A549 (cell line): Measurements from ENCODE around the gene CTNNBIP1. TPM values are rescaled to one million over a fixed set of nuclear protein-coding genes. Genes with fewer than 3 reads are reported as not detected.

ENCODE experiments used
- ATAC-seq, 2 experiments: fragments of 200-7000 bp in 1 of 2; fragments of >200 bp in 1 of 2; cut with Nextera tagmentation in 1 of 2; cut with Tn5 transposase in 1 of 2; 3 replicates each; pipeline versions ENCODE4 v1.8.0 to v1.9.1; 2018 to 2020; ENCODE audit warnings: mild to moderate bottlenecking in 1 of 2, moderate library complexity in 1 of 2
- CTCF ChIA-PET: fragments of 300-600 bp; sonication (Branson Sonifier 250); formaldehyde crosslinking; extraction: SDS; loops from one replicate; lab custom pipeline; 2021; ENCODE audit warnings: antibody characterized with exemption, inconsistent platforms; lab: Yijun Ruan, JAX
- POLR2A ChIA-PET: fragments of 350-600 bp; formaldehyde crosslinking; extraction: SDS; loops from one replicate; lab custom pipeline; 2021; ENCODE audit warnings: antibody characterized with exemption, inconsistent platforms; lab: Yijun Ruan, JAX
- DNase-seq, 2 experiments: peaks; one replicate each; pipeline versions ENCODE4 v3.0.0 to v3.0.0-alpha.2; 2011 to 2016; ENCODE audit warnings: low read depth in 1 of 2, low spot score in 1 of 2
- FAIRE-seq: peaks from 2 replicates; lab custom pipeline; 2011; peaks lifted over from hg19 to GRCh38; lab: Jason Lieb, UNC
- H3K27ac ChIP-seq, 2 experiments: fragments of >200 bp; sonication (Bioruptor Twin); formaldehyde crosslinking; 3 replicates each; pipeline ENCODE4 v1.5.1; 2016 to 2017
- H3K4me1 ChIP-seq: fragments of >200 bp; sonication (Bioruptor Twin); formaldehyde crosslinking; 3 replicates; pipeline ENCODE4 v1.6.1; 2016
- H3K4me2 ChIP-seq: fragments of >200 bp; sonication (Bioruptor Twin); formaldehyde crosslinking; 3 replicates; pipeline ENCODE4 v1.6.1; 2016
- H3K4me3 ChIP-seq: fragments of >200 bp; sonication (Bioruptor Twin); formaldehyde crosslinking; 3 replicates; pipeline ENCODE4 v1.5.1; 2016
- H3K9me3 ChIP-seq: fragments of >200 bp; sonication (Bioruptor Twin); formaldehyde crosslinking; 3 replicates; pipeline ENCODE4 v1.6.1; 2016
- CBX2 ChIP-seq: fragments of 200-600 bp; sonication (generic); IDR thresholded peaks from 2 replicates; pipeline ENCODE4 v1.6.1; 2016; ENCODE audit warnings: low read depth, mild to moderate bottlenecking, borderline replicate concordance
- CBX8 ChIP-seq: fragments of 200-600 bp; sonication (generic); IDR thresholded peaks from 2 replicates; pipeline ENCODE4 v1.6.1; 2016
- CEBPB ChIP-seq, 2 experiments: fragments of >200 bp in 1 of 2; sonication (Bioruptor Twin) in 1 of 2; formaldehyde crosslinking in 1 of 2; IDR thresholded peaks; 2 replicates each; pipeline ENCODE4 v1.6.1; 2012 to 2016
- EHMT2 ChIP-seq: fragments of 200-600 bp; sonication (generic); IDR thresholded peaks from 2 replicates; pipeline ENCODE4 v1.6.1; 2016; ENCODE audit warnings: antibody characterized with exemption, low read depth, mild to moderate bottlenecking, moderate library complexity
- FOSB ChIP-seq: fragments of 250-450 bp; sonication (Bioruptor Pico); IDR thresholded peaks from 2 replicates; pipeline ENCODE4 v1.5.0; 2020; ENCODE audit warnings: mild to moderate bottlenecking, moderate library complexity
- FOSL2 ChIP-seq, 2 experiments: fragments of 450-650 bp in 1 of 2; fragments of >200 bp in 1 of 2; sonication (Bioruptor Twin) in 1 of 2; formaldehyde crosslinking; IDR thresholded peaks; 2 replicates each; pipeline versions ENCODE4 v1.5.0 to v1.6.1; 2016 to 2020; ENCODE audit warnings: mild to moderate bottlenecking in 1 of 2, moderate library complexity in 1 of 2
- HDAC2 ChIP-seq: fragments of 200-600 bp; sonication (generic); IDR thresholded peaks from 2 replicates; pipeline ENCODE4 v1.6.1; 2016
- HOXB13 ChIP-seq: fragments of 250-450 bp; sonication (Bioruptor Pico); IDR thresholded peaks from 2 replicates; pipeline ENCODE4 v1.5.0; 2020; ENCODE audit warnings: low read depth, mild to moderate bottlenecking, moderate library complexity
- KDM1A ChIP-seq: fragments of 200-600 bp; sonication (generic); IDR thresholded peaks from 2 replicates; pipeline ENCODE4 v1.6.1; 2016; ENCODE audit warnings: low read depth, mild to moderate bottlenecking
- MAZ ChIP-seq: fragments of 150-350 bp; IDR thresholded peaks from 2 replicates; pipeline ENCODE4 v1.6.1; 2014; ENCODE audit warnings: antibody characterized with exemption, low read depth, low read length, borderline replicate concordance
- NR3C1 ChIP-seq: fragments of >200 bp; sonication (Bioruptor Twin); formaldehyde crosslinking; IDR thresholded peaks from 3 replicates; pipeline ENCODE4 v1.6.1; 2017
- PHF8 ChIP-seq: fragments of 200-600 bp; sonication (generic); IDR thresholded peaks from 2 replicates; pipeline ENCODE4 v1.6.1; 2016; ENCODE audit warnings: low read depth, mild to moderate bottlenecking, antibody characterized with exemption, moderate library complexity, borderline replicate concordance
- RCOR1 ChIP-seq: fragments of 150-350 bp; IDR thresholded peaks from 2 replicates; pipeline ENCODE4 v1.6.1; 2014; ENCODE audit warnings: antibody characterized with exemption, low read length, low read depth
- SMC3 ChIP-seq: fragments of >200 bp; sonication (Bioruptor Twin); formaldehyde crosslinking; IDR thresholded peaks from 3 replicates; pipeline ENCODE4 v1.6.1; 2018; ENCODE audit warnings: inconsistent platforms
- SREBF2 ChIP-seq: fragments of 450-650 bp; IDR thresholded peaks from 2 replicates; pipeline ENCODE4 v1.6.1; 2014; ENCODE audit warnings: mild to moderate bottlenecking, moderate library complexity
- ZFP36 ChIP-seq: fragments of 450-650 bp; IDR thresholded peaks from 2 replicates; pipeline ENCODE4 v1.6.1; 2014; ENCODE audit warnings: borderline replicate concordance; ENCODE audit not compliant: partially characterized antibody
- ZNF302 ChIP-seq: fragments of 250-450 bp; sonication (Bioruptor Pico); IDR thresholded peaks from 2 replicates; pipeline ENCODE4 v1.9.0; 2021; ENCODE audit warnings: inconsistent platforms, mild to moderate bottlenecking, moderate library complexity
- ZSCAN20 ChIP-seq: fragments of 250-450 bp; sonication (Bioruptor Pico); IDR thresholded peaks from 2 replicates; pipeline ENCODE4 v1.8.0; 2022; ENCODE audit warnings: mild to moderate bottlenecking, moderate library complexity
- WGBS: methylation state at CpG from one replicate; pipeline ENCODE4 v1.1.6; 2017; ENCODE audit errors: missing lambda C conversion rate; 5-methylcytosine and 5-hydroxymethylcytosine counted together
- polyA plus RNA-seq, 4 experiments: library from polyadenylated mRNA; depleted of rRNA in 3 of 4; stranded (reverse); fragments of >200 nt; fragmentation: RNase III in 1 of 4; extraction: RNeasy Plus Mini Kit Qiagen cat#74134 plus additional on column Dnase treatment in 1 of 4; gene quantifications; 2 replicates in 3 of 4; 3 replicates in 1 of 4; pipeline ENCODE4 v1.2.3, GENCODE V29; 2011 to 2017
- TF ChIP-seq, protein P1 (sequence below): IDR thresholded peaks from 2 replicates; pipeline ENCODE4 v1.6.1; 2012; ENCODE audit warnings: low read depth, borderline replicate concordance
- TF ChIP-seq, protein P2 (sequence below): fragments of 250-450 bp; sonication (Bioruptor Pico); IDR thresholded peaks from 2 replicates; pipeline ENCODE4 v1.5.0; 2021; ENCODE audit warnings: mild to moderate bottlenecking, moderate library complexity, borderline replicate concordance
- TF ChIP-seq, protein P3 (sequence below): IDR thresholded peaks from 2 replicates; pipeline ENCODE4 v1.6.1; 2012

Gene CTNNBIP1
- polyA plus RNA-seq, 2 of the 4 experiments (the other 2 are of a cell fraction), result 5.6 to 10.4 TPM

DNA sequence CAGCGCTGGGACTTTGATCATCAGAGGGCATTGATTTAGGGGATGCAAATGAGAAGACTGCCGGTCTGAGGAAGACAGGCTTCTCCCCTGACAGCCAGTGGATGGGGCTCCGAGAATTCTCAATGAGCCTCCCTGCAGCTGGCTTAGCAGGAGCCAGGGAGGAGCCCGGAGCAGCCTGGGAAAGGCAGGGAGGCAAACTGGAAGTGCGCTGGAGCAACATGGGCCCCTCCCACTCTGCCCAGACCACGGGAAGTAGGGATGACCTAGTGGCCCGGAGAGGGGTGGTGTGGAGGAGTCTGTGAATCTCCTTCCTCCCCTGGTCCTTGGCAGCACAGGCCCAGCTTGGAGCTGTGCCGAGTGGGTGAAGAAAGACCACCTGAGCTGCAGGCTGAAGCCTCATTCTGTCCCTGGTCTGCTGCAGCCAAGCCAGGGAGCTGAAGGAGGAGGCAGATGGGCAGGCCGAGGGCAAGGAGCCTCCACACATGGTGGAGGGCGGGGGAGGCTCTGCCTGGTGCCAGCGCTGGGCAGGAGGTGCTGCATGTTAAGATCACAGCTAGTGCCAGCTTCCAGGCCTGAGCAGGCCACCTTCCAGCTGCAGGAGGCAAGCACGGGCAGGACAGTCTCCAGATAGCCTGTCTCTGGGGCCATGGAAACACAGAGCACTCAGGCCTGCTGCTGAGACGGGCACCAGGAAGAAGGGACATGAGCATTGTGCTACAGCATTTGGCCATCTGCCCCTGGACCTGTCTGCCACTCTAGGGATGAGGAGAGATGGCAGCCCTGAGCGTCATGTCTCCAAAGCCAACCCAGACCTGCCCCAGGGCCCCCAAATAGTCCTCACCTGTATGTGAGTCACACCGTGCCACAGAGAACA is 74.1 kb downstream of the CTNNBIP1 start:
- Histone ChIP-seq H3K4me1 (no peaks in the 10 kb centered on the region), H3K27ac (no peak overlapping the region), H3K4me2 (no peak overlapping the region), H3K9me3 (no peaks in the 10 kb centered on the region)
- FAIRE-seq (no peak), ATAC-seq (peak; percentile 13 to 46; a peak in 3 of 6 replicates), DNase-seq (no peak)
- POLR2A ChIA-PET, result no interaction called here
- 79% methylated on average over 9 of the region's 15 CpGs for WGBS
- TF ChIP-seq HOXB13 (CRISPR knock-in tag), result no peak
- TF ChIP-seq CBX2, result no peak
- no peak for TF ChIP-seq KDM1A
- no peak for TF ChIP-seq PHF8
- no peak for TF ChIP-seq SREBF2
- TF ChIP-seq, all 56 proteins: peak for 0
- no peak overlapping the region for H3K4me3 ChIP-seq
- CTCF ChIA-PET, result interaction anchor here (1.2 kb wide), 1 partner anchor 30 kb away, joined by 4 read pairs; no protein-coding TSS in a partner anchor

DNA sequence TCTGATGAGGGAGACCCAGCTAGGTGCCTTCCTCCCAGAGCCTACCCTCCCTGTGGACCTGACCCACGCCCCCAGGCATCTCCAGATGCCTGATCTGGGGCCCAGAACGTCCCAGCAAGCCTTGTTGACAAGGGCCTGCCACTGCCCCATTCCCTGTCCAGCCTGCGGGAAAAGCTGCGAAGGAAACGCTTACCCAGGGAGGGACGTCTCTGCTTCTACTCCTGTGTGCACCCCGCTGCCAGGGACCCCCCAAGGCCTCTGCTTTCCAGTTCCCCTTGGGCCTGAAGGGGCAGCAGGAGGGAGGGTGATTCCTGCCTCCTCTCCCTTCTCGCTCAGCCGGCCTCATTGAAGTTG is 74.7 kb downstream of the CTNNBIP1 start:
- Histone ChIP-seq H3K27ac (no peak overlapping the region), H3K4me3 (no peak overlapping the region), H3K4me1 (no peaks in the 10 kb centered on the region), H3K9me3 (no peaks in the 10 kb centered on the region)
- ATAC-seq (no peak), DNase-seq (no peak), FAIRE-seq (no peak)
- CTCF ChIA-PET, result no interaction called here
- POLR2A ChIA-PET, result no interaction called here
- TF ChIP-seq, protein P1, sequence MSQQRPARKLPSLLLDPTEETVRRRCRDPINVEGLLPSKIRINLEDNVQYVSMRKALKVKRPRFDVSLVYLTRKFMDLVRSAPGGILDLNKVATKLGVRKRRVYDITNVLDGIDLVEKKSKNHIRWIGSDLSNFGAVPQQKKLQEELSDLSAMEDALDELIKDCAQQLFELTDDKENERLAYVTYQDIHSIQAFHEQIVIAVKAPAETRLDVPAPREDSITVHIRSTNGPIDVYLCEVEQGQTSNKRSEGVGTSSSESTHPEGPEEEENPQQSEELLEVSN, result no peak
- TF ChIP-seq CBX8, result no peak
- TF ChIP-seq NR3C1, result no peak
- no peak for TF ChIP-seq SMC3
- TF ChIP-seq ZNF302 (CRISPR knock-in tag), result no peak
- TF ChIP-seq ZSCAN20 (CRISPR knock-in tag), result no peak
- no peak for TF ChIP-seq SREBF2
- TF ChIP-seq PHF8, result no peak
- no peak for TF ChIP-seq HDAC2
- no peak for TF ChIP-seq FOSL2 (IDR thresholded peaks at IDR 0.05)
- TF ChIP-seq FOSL2 (CRISPR knock-in tag; IDR thresholded peaks at IDR 0.05), result no peak
- TF ChIP-seq, protein P2, sequence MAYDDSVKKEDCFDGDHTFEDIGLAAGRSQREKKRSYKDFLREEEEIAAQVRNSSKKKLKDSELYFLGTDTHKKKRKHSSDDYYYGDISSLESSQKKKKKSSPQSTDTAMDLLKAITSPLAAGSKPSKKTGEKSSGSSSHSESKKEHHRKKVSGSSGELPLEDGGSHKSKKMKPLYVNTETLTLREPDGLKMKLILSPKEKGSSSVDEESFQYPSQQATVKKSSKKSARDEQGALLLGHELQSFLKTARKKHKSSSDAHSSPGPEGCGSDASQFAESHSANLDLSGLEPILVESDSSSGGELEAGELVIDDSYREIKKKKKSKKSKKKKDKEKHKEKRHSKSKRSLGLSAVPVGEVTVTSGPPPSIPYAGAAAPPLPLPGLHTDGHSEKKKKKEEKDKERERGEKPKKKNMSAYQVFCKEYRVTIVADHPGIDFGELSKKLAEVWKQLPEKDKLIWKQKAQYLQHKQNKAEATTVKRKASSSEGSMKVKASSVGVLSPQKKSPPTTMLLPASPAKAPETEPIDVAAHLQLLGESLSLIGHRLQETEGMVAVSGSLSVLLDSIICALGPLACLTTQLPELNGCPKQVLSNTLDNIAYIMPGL, result no peak
- no peak for TF ChIP-seq ZFP36
- no peak for TF ChIP-seq RCOR1
- TF ChIP-seq MAZ, result no peak
- TF ChIP-seq CEBPB (IDR thresholded peaks at IDR 0.05), result no peak
- TF ChIP-seq EHMT2, result no peak
- TF ChIP-seq, protein P3, sequence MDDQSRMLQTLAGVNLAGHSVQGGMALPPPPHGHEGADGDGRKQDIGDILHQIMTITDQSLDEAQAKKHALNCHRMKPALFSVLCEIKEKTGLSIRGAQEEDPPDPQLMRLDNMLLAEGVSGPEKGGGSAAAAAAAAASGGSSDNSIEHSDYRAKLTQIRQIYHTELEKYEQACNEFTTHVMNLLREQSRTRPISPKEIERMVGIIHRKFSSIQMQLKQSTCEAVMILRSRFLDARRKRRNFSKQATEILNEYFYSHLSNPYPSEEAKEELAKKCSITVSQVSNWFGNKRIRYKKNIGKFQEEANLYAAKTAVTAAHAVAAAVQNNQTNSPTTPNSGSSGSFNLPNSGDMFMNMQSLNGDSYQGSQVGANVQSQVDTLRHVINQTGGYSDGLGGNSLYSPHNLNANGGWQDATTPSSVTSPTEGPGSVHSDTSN, result no peak
- no peak for TF ChIP-seq FOSB
- no peak for TF ChIP-seq KDM1A
- TF ChIP-seq, all 56 proteins: peak for 0
- WGBS, result 90% methylated on average over 6 of the region's 9 CpGs
- no peak overlapping the region for H3K4me2 ChIP-seq
